ENCODE measurements around the gene ITGB8. TPM values are rescaled to one million over a fixed set of nuclear protein-coding genes. Genes with fewer than 3 reads are reported as not detected.

Gene ITGB8
- total and polyA plus RNA-seq, 2 of the 4 experiments (the other 2 are of a cell fraction): 2.6 to 10.2 TPM

DNA sequence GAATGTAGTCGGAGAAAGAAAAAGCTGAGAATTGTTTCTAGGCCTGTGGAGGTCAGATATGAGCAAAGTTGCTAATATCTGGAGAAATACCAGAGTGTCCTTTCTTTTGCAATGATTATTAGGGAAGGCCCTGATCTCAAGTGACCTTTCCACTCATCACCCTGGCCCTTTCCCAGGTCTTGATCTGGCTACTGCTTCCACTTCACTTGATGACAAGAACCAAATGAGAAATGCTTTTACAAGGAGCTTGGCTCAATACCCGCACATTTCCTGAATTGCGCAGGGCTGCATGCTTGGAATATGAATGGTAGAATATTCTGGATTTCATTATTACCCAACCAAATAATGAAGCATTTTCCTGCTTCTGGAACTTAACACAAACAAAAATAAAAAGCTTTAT, 104.6 kb downstream of the ITGB8 start:
- no peak overlapping the region for H2BK20ac ChIP-seq (ENCODE audit: low read depth, low read length)
- CTCF ChIA-PET: interaction anchor here (0.6 kb wide), 1 partner anchor 194 kb away, joined by 4 read pairs; no protein-coding TSS in a partner anchor
- H3K4ac ChIP-seq (ENCODE audit: low read depth, low read length): no peak overlapping the region
- no peaks in the 10 kb centered on the region for H3K9me1 ChIP-seq (ENCODE audit: insufficient read depth, low read length)
- no peak overlapping the region for H3K9ac ChIP-seq (ENCODE audit: low read depth, low read length)
- H3K4me1 ChIP-seq (ENCODE audit: control insufficient read depth, insufficient read depth, low read length): no peaks in the 10 kb centered on the region
- H2BK120ac ChIP-seq (ENCODE audit: low read depth, low read length): no peak overlapping the region
- dilution Hi-C loops (cut with HindIII; ENCODE audit: low sequenced_read_pairs, unreplicated experiment) (no loop called here), in situ Hi-C loops (cut with MboI; ENCODE audit: low sequenced_read_pairs) (no loop called here), intact Hi-C loops (cut with micrococcal nuclease) (loop anchor here (5.0 kb wide), 1 partner anchor 162 kb away; no protein-coding TSS in a partner anchor)
- no peak overlapping the region for H3K4me2 ChIP-seq (ENCODE audit: low read depth, low read length)
- H2AFZ ChIP-seq (replicated peaks; ENCODE audit: low read length, poor library complexity): no peak overlapping the region
- H3K56ac ChIP-seq (ENCODE audit: extremely low read depth, insufficient read depth, low read length): no peak overlapping the region
- no peaks in the 10 kb centered on the region for H3K27me3 ChIP-seq (ENCODE audit: control insufficient read depth, insufficient read depth, low read length)
- H2BK5ac ChIP-seq (ENCODE audit: low read depth, low read length, poor library complexity, severe bottlenecking): no peak overlapping the region
- WGBS, 2 experiments (ENCODE audit: extremely low coverage in 2 of 2, insufficient read length in 1 of 2): no CpG with 5 or more reads among the region's 3 CpGs
- H4K91ac ChIP-seq (ENCODE audit: insufficient read depth, low read depth, low read length): no peak overlapping the region
- no peaks in the 10 kb centered on the region for H3K79me1 ChIP-seq (ENCODE audit: low read depth in 1 of 2, low read length in 2 of 2)
- H3K14ac ChIP-seq (replicated peaks; ENCODE audit: low read depth, low read length): no peak overlapping the region
- DNase-seq (no peak), ATAC-seq (ENCODE audit: low read depth) (no peak)
- H3K27ac ChIP-seq (ENCODE audit: insufficient read depth, low read length): no peak overlapping the region
- no peak overlapping the region for H2AK9ac ChIP-seq (replicated peaks; ENCODE audit: low read depth, low read length, poor library complexity)
- no peak overlapping the region for H3K18ac ChIP-seq (ENCODE audit: low read depth, low read length)
- BruUV-seq (replicated peaks): no TSS peak
- H3K4me3 ChIP-seq (ENCODE audit: insufficient read depth, low read depth, low read length): no peak overlapping the region
- H3K23ac ChIP-seq (ENCODE audit: low read depth, low read length): no peak overlapping the region
- TF ChIP-seq MAZ (IDR thresholded peaks at IDR 0.05; ENCODE audit: borderline replicate concordance, low read depth, low read length) (no peak), RFX5 (IDR thresholded peaks at IDR 0.05; ENCODE audit: low read depth, low read length) (no peak), MAFK (IDR thresholded peaks at IDR 0.05; ENCODE audit: low read depth, low read length) (no peak), RAD21 (IDR thresholded peaks at IDR 0.05; ENCODE audit: low read length) (no peak), POLR2A (IDR thresholded peaks at IDR 0.05; ENCODE audit: low read depth, low read length) (no peak), FOS (IDR thresholded peaks at IDR 0.05; ENCODE audit: low read depth, low read length) (no peak), SMC3 (IDR thresholded peaks at IDR 0.05; ENCODE audit: low read depth, low read length) (no peak), BHLHE40 (IDR thresholded peaks at IDR 0.05; ENCODE audit: low read depth, low read length) (no peak), RCOR1 (IDR thresholded peaks at IDR 0.05; ENCODE audit: insufficient replicate concordance, low read length) (no peak), NFE2L2 (IDR thresholded peaks at IDR 0.05; ENCODE audit: low read depth, low read length) (no peak), CEBPB (IDR thresholded peaks at IDR 0.05; ENCODE audit: low read depth, low read length) (no peak), CHD1 (IDR thresholded peaks at IDR 0.05; ENCODE audit: low read depth, low read length) (no peak)
- TF ChIP-seq, protein P1, sequence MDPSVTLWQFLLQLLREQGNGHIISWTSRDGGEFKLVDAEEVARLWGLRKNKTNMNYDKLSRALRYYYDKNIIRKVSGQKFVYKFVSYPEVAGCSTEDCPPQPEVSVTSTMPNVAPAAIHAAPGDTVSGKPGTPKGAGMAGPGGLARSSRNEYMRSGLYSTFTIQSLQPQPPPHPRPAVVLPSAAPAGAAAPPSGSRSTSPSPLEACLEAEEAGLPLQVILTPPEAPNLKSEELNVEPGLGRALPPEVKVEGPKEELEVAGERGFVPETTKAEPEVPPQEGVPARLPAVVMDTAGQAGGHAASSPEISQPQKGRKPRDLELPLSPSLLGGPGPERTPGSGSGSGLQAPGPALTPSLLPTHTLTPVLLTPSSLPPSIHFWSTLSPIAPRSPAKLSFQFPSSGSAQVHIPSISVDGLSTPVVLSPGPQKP (IDR thresholded peaks at IDR 0.05; ENCODE audit: borderline replicate concordance, low read depth, low read length): no peak
- TF ChIP-seq, protein P2, sequence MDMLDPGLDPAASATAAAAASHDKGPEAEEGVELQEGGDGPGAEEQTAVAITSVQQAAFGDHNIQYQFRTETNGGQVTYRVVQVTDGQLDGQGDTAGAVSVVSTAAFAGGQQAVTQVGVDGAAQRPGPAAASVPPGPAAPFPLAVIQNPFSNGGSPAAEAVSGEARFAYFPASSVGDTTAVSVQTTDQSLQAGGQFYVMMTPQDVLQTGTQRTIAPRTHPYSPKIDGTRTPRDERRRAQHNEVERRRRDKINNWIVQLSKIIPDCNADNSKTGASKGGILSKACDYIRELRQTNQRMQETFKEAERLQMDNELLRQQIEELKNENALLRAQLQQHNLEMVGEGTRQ (IDR thresholded peaks at IDR 0.05; ENCODE audit: low read depth, low read length): no peak
- TF ChIP-seq, protein P3, sequence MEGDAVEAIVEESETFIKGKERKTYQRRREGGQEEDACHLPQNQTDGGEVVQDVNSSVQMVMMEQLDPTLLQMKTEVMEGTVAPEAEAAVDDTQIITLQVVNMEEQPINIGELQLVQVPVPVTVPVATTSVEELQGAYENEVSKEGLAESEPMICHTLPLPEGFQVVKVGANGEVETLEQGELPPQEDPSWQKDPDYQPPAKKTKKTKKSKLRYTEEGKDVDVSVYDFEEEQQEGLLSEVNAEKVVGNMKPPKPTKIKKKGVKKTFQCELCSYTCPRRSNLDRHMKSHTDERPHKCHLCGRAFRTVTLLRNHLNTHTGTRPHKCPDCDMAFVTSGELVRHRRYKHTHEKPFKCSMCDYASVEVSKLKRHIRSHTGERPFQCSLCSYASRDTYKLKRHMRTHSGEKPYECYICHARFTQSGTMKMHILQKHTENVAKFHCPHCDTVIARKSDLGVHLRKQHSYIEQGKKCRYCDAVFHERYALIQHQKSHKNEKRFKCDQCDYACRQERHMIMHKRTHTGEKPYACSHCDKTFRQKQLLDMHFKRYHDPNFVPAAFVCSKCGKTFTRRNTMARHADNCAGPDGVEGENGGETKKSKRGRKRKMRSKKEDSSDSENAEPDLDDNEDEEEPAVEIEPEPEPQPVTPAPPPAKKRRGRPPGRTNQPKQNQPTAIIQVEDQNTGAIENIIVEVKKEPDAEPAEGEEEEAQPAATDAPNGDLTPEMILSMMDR (conservative IDR thresholded peaks at IDR 0.05; ENCODE audit: low read depth, low read length): no peak
- POLR2A ChIA-PET (ENCODE audit: unreplicated experiment): no interaction called here
- no peaks in the 10 kb centered on the region for H4K20me1 ChIP-seq (ENCODE audit: insufficient read depth, low read length)
- H3K36me3 ChIP-seq (ENCODE audit: control insufficient read depth, insufficient read depth, low read length): no peaks in the 10 kb centered on the region
- H4K8ac ChIP-seq (ENCODE audit: low read depth in 2 of 2, low read length in 2 of 2): no peak overlapping the region
- H4K5ac ChIP-seq (ENCODE audit: low read depth, low read length): no peak overlapping the region
- H2BK15ac ChIP-seq (ENCODE audit: low read depth, low read length): no peak overlapping the region
- no peak overlapping the region for H2AK5ac ChIP-seq (ENCODE audit: low read depth, low read length)
- no peaks in the 10 kb centered on the region for H3K9me3 ChIP-seq (ENCODE audit: control insufficient read depth, insufficient read depth, low read length)

All from IMR-90 (cell line).